ENCODE data around the gene NKX6-1.

The NKX6-1 gene

DNA sequence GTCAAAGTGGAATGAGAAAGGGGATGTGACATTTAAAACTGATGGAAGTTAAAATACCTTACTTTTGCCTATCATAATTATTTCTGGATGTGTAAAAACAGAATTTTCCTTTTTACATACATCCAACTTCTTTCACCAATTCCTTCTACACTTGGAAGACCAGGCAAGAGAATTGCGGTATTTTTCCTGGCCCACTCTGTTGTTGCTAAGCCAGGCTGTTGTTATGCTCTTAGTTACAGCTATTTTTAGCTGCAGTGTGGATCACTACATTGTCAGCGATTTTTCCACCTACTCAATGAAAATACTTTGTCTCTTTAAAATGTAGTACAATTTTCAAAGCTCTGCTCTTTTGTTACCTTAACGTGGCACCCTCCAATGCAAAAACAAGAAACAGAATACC lies 43.4 kb downstream of the NKX6-1 start:
- TF ChIP-seq Cebpa-rat (IDR thresholded peaks at IDR 0.05), result no peak
- Histone ChIP-seq H3K9me3 (no peaks in the 10 kb centered on the region), H3K27ac (no peak overlapping the region), H3K27me3 (no peaks in the 10 kb centered on the region), H3K4me1 (no peaks in the 10 kb centered on the region), H3K4me2 (no peak overlapping the region), H3K4me3 (no peak overlapping the region), H3K36me3 (no peaks in the 10 kb centered on the region), H3K9ac (no peak overlapping the region), H4K20me1 (no peaks in the 10 kb centered on the region)

GRCh38 chr4:84451546-84451945 lies 47.5 kb downstream of the NKX6-1 start:
- Histone ChIP-seq H3K4me2 (no peak overlapping the region), H3K9me3 (no peaks in the 10 kb centered on the region), H3K27ac (no peak overlapping the region), H3K27me3 (no peaks in the 10 kb centered on the region), H3K4me3 (no peak overlapping the region), H3K36me3 (no peaks in the 10 kb centered on the region), H4K20me1 (no peaks in the 10 kb centered on the region), H3K9ac (no peak overlapping the region), H3K4me1 (no peaks in the 10 kb centered on the region)
- no peak for TF ChIP-seq Cebpa-rat (IDR thresholded peaks at IDR 0.05)

DNA sequence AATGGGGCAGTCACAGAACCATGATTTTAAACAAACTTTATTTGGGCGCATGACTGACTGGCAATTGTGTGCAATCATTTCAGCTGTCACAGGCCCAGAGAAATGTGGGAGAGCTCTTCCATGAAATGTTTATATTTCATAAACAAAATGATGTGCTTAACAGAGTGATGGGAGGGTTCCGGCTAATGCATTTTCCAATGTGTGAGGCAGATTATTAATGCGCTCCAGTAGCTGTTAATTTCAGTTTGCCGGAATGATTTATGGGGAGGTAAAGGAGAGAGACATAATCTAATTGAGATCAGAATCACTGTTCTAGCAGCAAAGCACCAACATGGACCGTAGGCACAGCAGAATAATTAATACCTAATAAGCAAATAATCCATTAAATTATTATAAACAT lies 55.6 kb downstream of the NKX6-1 start:
- H4K20me1 ChIP-seq, result no peaks in the 10 kb centered on the region
- H3K4me3 ChIP-seq, result no peak overlapping the region
- no peak overlapping the region for H3K4me2 ChIP-seq
- TF ChIP-seq Cebpa-rat (IDR thresholded peaks at IDR 0.05), result no peak
- no peak overlapping the region for H3K27ac ChIP-seq
- H3K36me3 ChIP-seq, result no peaks in the 10 kb centered on the region
- H3K9me3 ChIP-seq, result no peaks in the 10 kb centered on the region
- no peaks in the 10 kb centered on the region for H3K27me3 ChIP-seq
- H3K9ac ChIP-seq, result no peak overlapping the region
- no peaks in the 10 kb centered on the region for H3K4me1 ChIP-seq

- Histone ChIP-seq H3K27ac (no peak overlapping the region), H3K27me3 (no peaks in the 10 kb centered on the region), H3K9ac (no peak overlapping the region), H3K4me3 (no peak overlapping the region), H3K9me3 (no peaks in the 10 kb centered on the region), H3K4me1 (no peaks in the 10 kb centered on the region), H4K20me1 (no peaks in the 10 kb centered on the region), H3K4me2 (no peak overlapping the region), H3K36me3 (no peaks in the 10 kb centered on the region)
- TF ChIP-seq Cebpa-rat (IDR thresholded peaks at IDR 0.05), result no peak
Measured at GRCh38 chr4:84442778-84443177, 56.3 kb downstream of the NKX6-1 start.

All from BLaER1 (cell line).